ENCODE measurements around the gene IMPDH1. TPM values are rescaled to one million over a fixed set of nuclear protein-coding genes. Genes with fewer than 3 reads are reported as not detected.

IMPDH1 gene
- total and polyA plus RNA-seq, 9 of the 15 experiments (the other 6 are each of a cell fraction or from before 2014, with no cell fraction given) = 0.80 to 118 (median 64.3) TPM

DNA sequence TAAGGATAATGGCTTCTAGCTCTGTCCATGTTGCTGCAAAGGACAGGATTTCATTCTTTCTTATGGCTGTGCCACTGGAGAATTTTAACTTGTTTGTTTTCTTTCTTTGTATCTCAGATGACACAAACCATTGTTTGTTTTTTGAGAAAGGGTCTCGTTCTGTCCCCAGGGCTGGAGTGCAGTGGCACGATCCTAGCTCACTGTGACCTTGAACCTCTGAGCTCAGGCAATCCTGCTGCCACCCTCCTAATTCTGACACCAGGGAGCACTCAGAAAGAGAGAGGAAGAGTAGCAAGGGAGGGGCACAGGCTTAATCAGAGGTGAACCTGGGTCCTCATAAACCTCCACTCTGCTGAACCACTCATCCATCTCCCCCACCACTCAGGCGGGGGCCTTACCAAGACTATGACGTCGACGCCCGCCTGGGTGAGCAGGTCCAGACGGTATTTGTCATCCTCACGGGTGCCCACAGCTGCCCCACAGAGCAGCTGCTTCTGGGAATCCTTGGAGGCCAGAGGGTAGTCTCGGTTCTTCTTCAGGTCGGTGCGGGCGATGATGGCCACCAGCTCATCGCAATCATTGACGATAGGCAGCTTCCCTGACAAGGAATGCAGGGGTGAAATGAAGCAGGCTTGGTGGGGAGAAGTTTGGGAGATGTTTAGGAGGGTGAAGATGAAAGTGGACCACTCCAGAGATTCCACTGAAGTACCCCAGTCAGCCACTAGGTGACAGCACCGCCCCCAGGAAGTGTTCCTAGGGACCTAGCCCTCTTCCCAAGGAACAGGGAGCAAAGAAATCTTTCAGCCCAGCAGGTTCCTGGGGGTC is 11.6 kb downstream of the IMPDH1 start (continued):
- 0 out of 2 replicates have a peak, but pooled peaks have one; percentile 33 for TF ChIP-seq SPI1 (IDR thresholded peaks at IDR 0.05; ENCODE audit: borderline replicate concordance, low read depth, low read length)
- TF ChIP-seq, protein P1, sequence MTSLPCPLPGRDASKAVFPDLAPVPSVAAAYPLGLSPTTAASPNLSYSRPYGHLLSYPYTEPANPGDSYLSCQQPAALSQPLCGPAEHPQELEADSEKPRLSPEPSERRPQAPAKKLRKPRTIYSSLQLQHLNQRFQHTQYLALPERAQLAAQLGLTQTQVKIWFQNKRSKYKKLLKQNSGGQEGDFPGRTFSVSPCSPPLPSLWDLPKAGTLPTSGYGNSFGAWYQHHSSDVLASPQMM (CRISPR knock-in tag; IDR thresholded peaks at IDR 0.05) = no peak
- TF ChIP-seq TEAD1 (CRISPR knock-in tag; IDR thresholded peaks at IDR 0.05) = no peak
- TF ChIP-seq, protein P2, sequence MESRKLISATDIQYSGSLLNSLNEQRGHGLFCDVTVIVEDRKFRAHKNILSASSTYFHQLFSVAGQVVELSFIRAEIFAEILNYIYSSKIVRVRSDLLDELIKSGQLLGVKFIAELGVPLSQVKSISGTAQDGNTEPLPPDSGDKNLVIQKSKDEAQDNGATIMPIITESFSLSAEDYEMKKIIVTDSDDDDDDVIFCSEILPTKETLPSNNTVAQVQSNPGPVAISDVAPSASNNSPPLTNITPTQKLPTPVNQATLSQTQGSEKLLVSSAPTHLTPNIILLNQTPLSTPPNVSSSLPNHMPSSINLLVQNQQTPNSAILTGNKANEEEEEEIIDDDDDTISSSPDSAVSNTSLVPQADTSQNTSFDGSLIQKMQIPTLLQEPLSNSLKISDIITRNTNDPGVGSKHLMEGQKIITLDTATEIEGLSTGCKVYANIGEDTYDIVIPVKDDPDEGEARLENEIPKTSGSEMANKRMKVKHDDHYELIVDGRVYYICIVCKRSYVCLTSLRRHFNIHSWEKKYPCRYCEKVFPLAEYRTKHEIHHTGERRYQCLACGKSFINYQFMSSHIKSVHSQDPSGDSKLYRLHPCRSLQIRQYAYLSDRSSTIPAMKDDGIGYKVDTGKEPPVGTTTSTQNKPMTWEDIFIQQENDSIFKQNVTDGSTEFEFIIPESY (CRISPR knock-in tag; IDR thresholded peaks at IDR 0.05) = no peak
- TF ChIP-seq, protein P3, sequence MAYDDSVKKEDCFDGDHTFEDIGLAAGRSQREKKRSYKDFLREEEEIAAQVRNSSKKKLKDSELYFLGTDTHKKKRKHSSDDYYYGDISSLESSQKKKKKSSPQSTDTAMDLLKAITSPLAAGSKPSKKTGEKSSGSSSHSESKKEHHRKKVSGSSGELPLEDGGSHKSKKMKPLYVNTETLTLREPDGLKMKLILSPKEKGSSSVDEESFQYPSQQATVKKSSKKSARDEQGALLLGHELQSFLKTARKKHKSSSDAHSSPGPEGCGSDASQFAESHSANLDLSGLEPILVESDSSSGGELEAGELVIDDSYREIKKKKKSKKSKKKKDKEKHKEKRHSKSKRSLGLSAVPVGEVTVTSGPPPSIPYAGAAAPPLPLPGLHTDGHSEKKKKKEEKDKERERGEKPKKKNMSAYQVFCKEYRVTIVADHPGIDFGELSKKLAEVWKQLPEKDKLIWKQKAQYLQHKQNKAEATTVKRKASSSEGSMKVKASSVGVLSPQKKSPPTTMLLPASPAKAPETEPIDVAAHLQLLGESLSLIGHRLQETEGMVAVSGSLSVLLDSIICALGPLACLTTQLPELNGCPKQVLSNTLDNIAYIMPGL (CRISPR knock-in tag; IDR thresholded peaks at IDR 0.05) = no peak
- peak; percentile 84; the same call in 1 of the 2 replicates for TF ChIP-seq HDGF (IDR thresholded peaks at IDR 0.05)
- 0 out of 2 replicates have a peak, but pooled peaks have one; percentile 23 for TF ChIP-seq ESRRA (IDR thresholded peaks at IDR 0.05; ENCODE audit: borderline replicate concordance, low read depth)
- peak; percentile 76; the same call in 1 of the 2 replicates for TF ChIP-seq XRCC5 (IDR thresholded peaks at IDR 0.05; ENCODE audit: low read depth, low read length)
- peak; percentile 69 for TF ChIP-seq CC2D1A (IDR thresholded peaks at IDR 0.05)
- TF ChIP-seq RAD21 (CRISPR knock-in tag; conservative IDR thresholded peaks at IDR 0.05 in 1 of 2, IDR thresholded peaks at IDR 0.05 in 1 of 2) = peak; percentile 93 to 98
- TF ChIP-seq, protein P4, sequence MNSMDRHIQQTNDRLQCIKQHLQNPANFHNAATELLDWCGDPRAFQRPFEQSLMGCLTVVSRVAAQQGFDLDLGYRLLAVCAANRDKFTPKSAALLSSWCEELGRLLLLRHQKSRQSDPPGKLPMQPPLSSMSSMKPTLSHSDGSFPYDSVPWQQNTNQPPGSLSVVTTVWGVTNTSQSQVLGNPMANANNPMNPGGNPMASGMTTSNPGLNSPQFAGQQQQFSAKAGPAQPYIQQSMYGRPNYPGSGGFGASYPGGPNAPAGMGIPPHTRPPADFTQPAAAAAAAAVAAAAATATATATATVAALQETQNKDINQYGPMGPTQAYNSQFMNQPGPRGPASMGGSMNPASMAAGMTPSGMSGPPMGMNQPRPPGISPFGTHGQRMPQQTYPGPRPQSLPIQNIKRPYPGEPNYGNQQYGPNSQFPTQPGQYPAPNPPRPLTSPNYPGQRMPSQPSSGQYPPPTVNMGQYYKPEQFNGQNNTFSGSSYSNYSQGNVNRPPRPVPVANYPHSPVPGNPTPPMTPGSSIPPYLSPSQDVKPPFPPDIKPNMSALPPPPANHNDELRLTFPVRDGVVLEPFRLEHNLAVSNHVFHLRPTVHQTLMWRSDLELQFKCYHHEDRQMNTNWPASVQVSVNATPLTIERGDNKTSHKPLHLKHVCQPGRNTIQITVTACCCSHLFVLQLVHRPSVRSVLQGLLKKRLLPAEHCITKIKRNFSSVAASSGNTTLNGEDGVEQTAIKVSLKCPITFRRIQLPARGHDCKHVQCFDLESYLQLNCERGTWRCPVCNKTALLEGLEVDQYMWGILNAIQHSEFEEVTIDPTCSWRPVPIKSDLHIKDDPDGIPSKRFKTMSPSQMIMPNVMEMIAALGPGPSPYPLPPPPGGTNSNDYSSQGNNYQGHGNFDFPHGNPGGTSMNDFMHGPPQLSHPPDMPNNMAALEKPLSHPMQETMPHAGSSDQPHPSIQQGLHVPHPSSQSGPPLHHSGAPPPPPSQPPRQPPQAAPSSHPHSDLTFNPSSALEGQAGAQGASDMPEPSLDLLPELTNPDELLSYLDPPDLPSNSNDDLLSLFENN (IDR thresholded peaks at IDR 0.05; ENCODE audit: low read depth in 2 of 2, low read length in 2 of 2) = 0 out of 4 replicates have a peak, but pooled peaks of 1 of the 2 experiments have one; percentile 45
- 0 out of 2 replicates have a peak, but pooled peaks have one; percentile 19 for TF ChIP-seq POLR2A (conservative IDR thresholded peaks at IDR 0.05)
- no peak for TF ChIP-seq ZBTB8A (IDR thresholded peaks at IDR 0.05; ENCODE audit: partially characterized antibody)
- 0 out of 2 replicates have a peak, but pooled peaks have one; percentile 13 for TF ChIP-seq EP300 (IDR thresholded peaks at IDR 0.05; ENCODE audit: low read length)
- TF ChIP-seq SMAD2 (IDR thresholded peaks at IDR 0.05; ENCODE audit: low read depth, low read length) = 0 out of 2 replicates have a peak, but pooled peaks have one; percentile 40
- 0 out of 2 replicates have a peak, but pooled peaks have one; percentile 18 for TF ChIP-seq RBFOX2 (IDR thresholded peaks at IDR 0.05; ENCODE audit: low read depth, low read length)
- TF ChIP-seq TBP (optimal IDR thresholded peaks at IDR 0.05; ENCODE audit: low read depth, low read length) = no peak
- no peak for TF ChIP-seq ZNF354B (CRISPR knock-in tag; IDR thresholded peaks at IDR 0.05)
- no peak for TF ChIP-seq KLF1 (tag; IDR thresholded peaks at IDR 0.05)
- peak; percentile 38; the same call in 1 of the 2 replicates for TF ChIP-seq ZKSCAN1 (IDR thresholded peaks at IDR 0.05; ENCODE audit: low read depth, low read length)
